GM12873 (cell line): ENCODE measurements around the gene GON7.

Experiments used
- CTCF ChIP-seq: IDR thresholded peaks from 2 replicates; pipeline ENCODE4 v1.5.1; 2012; ENCODE audit warnings: low read depth, mild to moderate bottlenecking, moderate library complexity, low read length, control low read depth; ENCODE audit not compliant: insufficient read depth; ENCODE audit errors: missing control alignments

Gene GON7

DNA sequence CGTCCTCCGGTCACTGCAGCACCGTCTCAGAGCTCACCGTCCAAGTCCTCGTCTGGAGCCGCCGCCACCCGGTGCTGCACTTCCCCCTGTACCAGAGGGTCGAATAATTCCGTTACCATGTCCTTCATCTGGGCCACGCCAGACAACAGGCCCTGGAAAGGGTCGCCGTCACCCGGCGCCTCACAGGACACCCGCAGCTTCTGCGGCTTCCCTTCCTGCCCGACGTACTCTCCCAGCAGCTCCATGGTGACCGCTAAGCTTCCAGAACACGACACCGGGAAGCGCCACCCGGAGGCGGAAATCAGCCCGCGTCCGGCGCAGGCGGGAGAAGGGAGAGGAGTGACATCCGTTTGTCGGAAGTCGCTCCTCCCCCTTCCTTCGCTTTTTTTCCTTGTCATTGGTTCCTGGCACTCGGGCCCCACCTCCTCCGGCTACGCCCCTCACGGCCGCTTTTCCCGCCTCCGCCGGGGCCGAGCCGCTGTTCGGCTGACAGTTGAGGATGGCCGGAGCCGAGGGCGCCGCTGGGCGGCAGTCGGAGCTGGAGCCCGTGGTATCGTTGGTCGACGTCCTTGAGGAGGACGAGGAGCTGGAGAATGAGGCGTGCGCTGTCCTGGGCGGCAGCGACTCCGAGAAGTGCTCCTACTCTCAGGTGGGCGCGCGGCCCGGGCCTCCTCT, at the start of gene GON7, which contains the start of gene UBR7:
GON7 (minus strand) TSS at position 273 of the 675 bp plus-strand sequence; CDS start at position 245, 28 bp downstream.
UBR7 (plus strand) TSS at position 464 of the 675 bp plus-strand sequence; CDS start at position 500, 36 bp downstream.
- TF ChIP-seq CTCF = peak; percentile 34

GRCh38 chr14:93249128-93249831, 42.4 kb upstream of the GON7 start:
- no peak for TF ChIP-seq CTCF

- no peak for TF ChIP-seq CTCF
Observed at GRCh38 chr14:93246534-93246933, 39.7 kb upstream of the GON7 start.

GRCh38 chr14:93245764-93246420, 39.0 kb upstream of the GON7 start:
- no peak for TF ChIP-seq CTCF

- no peak for TF ChIP-seq CTCF
Observed at GRCh38 chr14:93240678-93241000, 33.8 kb upstream of the GON7 start.

GRCh38 chr14:93239869-93240677, 33.2 kb upstream of the GON7 start:
- TF ChIP-seq CTCF = no peak
